Fibroblast of lung (primary cell): ENCODE results near the gene GRAMD1A.

ENCODE experiments used
- CTCF ChIP-seq, 2 donors: IDR thresholded peaks in 1 of 2; conservative IDR thresholded peaks in 1 of 2; 1 replicate in 1 of 2; 2 replicates in 1 of 2; pipeline ENCODE4 v1.5.1; 2011 to 2012; ENCODE audit warnings: low read length in 2 of 2, control low read depth in 1 of 2, inconsistent platforms in 1 of 2, low read depth in 1 of 2, mild to moderate bottlenecking in 1 of 2
- EZH2 ChIP-seq: IDR thresholded peaks from 2 replicates; pipeline ENCODE4 v1.5.1; 2012; ENCODE audit warnings: low read length, control low read depth, mild to moderate bottlenecking; ENCODE audit errors: missing control alignments

GRCh38 chr19:35073516-35073915, 73.4 kb downstream of the GRAMD1A start:
- TF ChIP-seq CTCF (conservative IDR thresholded peaks at IDR 0.05 in 1 of 2, IDR thresholded peaks at IDR 0.05 in 1 of 2; ENCODE audit: low read depth in 1 of 2, low read length in 2 of 2) (no peak), EZH2 (no peak)
